CD14-positive monocyte (primary cell): ENCODE results near the gene TMPRSS12. TPM values are rescaled to one million over a fixed set of nuclear protein-coding genes. Genes with fewer than 3 reads are reported as not detected.
"Not testable (repeated sequence)": the region's sequence is repeated elsewhere in the genome, so short reads cannot be mapped to it uniquely, and the experiment has no call there.

ENCODE experiments used
- DNase-seq, 3 donors: peaks; one replicate each; pipeline ENCODE4 v3.0.0-alpha.2; 2011 to 2022
- H2AFZ ChIP-seq: 2 replicates; pipeline ENCODE4 v1.6.0; 2012; ENCODE audit warnings: mild to moderate bottlenecking, low read depth, low read length, inconsistent platforms; ENCODE audit not compliant: insufficient read depth, poor library complexity, severe bottlenecking
- H3K27ac ChIP-seq, 2 donors: 1 replicate in 1 of 2; 2 replicates in 1 of 2; pipeline ENCODE4 v1.5.1; 2012 to 2013; ENCODE audit warnings: low read length in 2 of 2, control low read depth in 1 of 2, inconsistent platforms in 1 of 2, low read depth in 1 of 2, mild to moderate bottlenecking in 1 of 2
- H3K27me3 ChIP-seq, 2 donors: one replicate each; pipeline versions ENCODE4 v1.6.0 to v1.6.1; 2011 to 2013; ENCODE audit warnings: low read length in 2 of 2; ENCODE audit not compliant: control insufficient read depth in 2 of 2, insufficient read depth in 2 of 2
- H3K36me3 ChIP-seq, 2 donors: replicated peaks in 1 of 2; 1 replicate in 1 of 2; 2 replicates in 1 of 2; pipeline versions ENCODE4 v1.5.1 to v1.6.1; 2012 to 2013; ENCODE audit warnings: low read length in 2 of 2, control low read depth in 1 of 2, inconsistent platforms in 1 of 2, mild to moderate bottlenecking in 1 of 2; ENCODE audit not compliant: insufficient read depth in 2 of 2, control insufficient read depth in 1 of 2
- H3K4me1 ChIP-seq, 2 donors: 1 replicate in 1 of 2; 2 replicates in 1 of 2; pipeline versions ENCODE4 v1.5.1 to v1.6.1; 2012 to 2013; ENCODE audit warnings: low read length in 2 of 2, control low read depth in 1 of 2, inconsistent platforms in 1 of 2, mild to moderate bottlenecking in 1 of 2, moderate library complexity in 1 of 2; ENCODE audit not compliant: insufficient read depth in 2 of 2, control insufficient read depth in 1 of 2
- H3K4me2 ChIP-seq: replicated peaks from 2 replicates; pipeline ENCODE3; 2012; ENCODE audit warnings: low read length, moderate library complexity, mild to moderate bottlenecking; ENCODE audit not compliant: poor library complexity, severe bottlenecking; ENCODE audit errors: extremely low read depth
- H3K4me3 ChIP-seq, 3 experiments: fragments of 200-600 bp in 1 of 3; sonication (generic) in 1 of 3; replicated peaks in 1 of 3; 1 replicate in 2 of 3; 2 replicates in 1 of 3; pipeline ENCODE4 v1.5.1; 2011 to 2013; ENCODE audit warnings: low read length in 3 of 3, mild to moderate bottlenecking in 3 of 3, control low read depth in 2 of 3, low read depth in 2 of 3, inconsistent platforms in 1 of 3, moderate library complexity in 1 of 3
- H3K79me2 ChIP-seq: 2 replicates; pipeline ENCODE4 v1.6.0; 2012; ENCODE audit warnings: mild to moderate bottlenecking, control low read depth, inconsistent platforms, low read length, moderate library complexity; ENCODE audit not compliant: insufficient read depth
- H3K9ac ChIP-seq: 2 replicates; pipeline ENCODE4 v1.6.0; 2017; ENCODE audit warnings: low read length, mild to moderate bottlenecking; ENCODE audit not compliant: insufficient read depth, poor library complexity, severe bottlenecking
- H3K9me3 ChIP-seq, 2 donors: replicated peaks in 1 of 2; 1 replicate in 1 of 2; 2 replicates in 1 of 2; pipeline versions ENCODE4 v1.5.1 to v1.6.1; 2012 to 2013; ENCODE audit warnings: low read length in 2 of 2, control low read depth in 1 of 2; ENCODE audit not compliant: control insufficient read depth in 1 of 2, insufficient read depth in 1 of 2
- H4K20me1 ChIP-seq: 2 replicates; pipeline ENCODE4 v1.6.0; 2012; ENCODE audit warnings: mild to moderate bottlenecking, low read length, control low read depth, moderate library complexity; ENCODE audit not compliant: insufficient read depth
- H3K27ac Mint-ChIP-seq, 7 donors: one replicate each; pipeline ENCODE4 v1.8.0; 2020; ENCODE audit warnings: mild to moderate bottlenecking in 7 of 7, mixed read lengths in 7 of 7, moderate library complexity in 6 of 7, inconsistent platforms in 2 of 7
- H3K27me3 Mint-ChIP-seq, 3 donors: one replicate each; pipeline ENCODE4 v1.8.0; 2021 to 2022; ENCODE audit warnings: low read depth in 3 of 3, mild to moderate bottlenecking in 3 of 3, mixed read lengths in 3 of 3, moderate library complexity in 3 of 3, inconsistent platforms in 1 of 3
- H3K36me3 Mint-ChIP-seq, 2 donors: one replicate each; pipeline ENCODE4 v1.8.0; 2020; ENCODE audit warnings: mixed read lengths in 2 of 2, inconsistent platforms in 1 of 2, mild to moderate bottlenecking in 1 of 2
- H3K4me1 Mint-ChIP-seq: one replicate; pipeline ENCODE4 v1.8.0; 2020; ENCODE audit warnings: mild to moderate bottlenecking, mixed read lengths
- H3K4me3 Mint-ChIP-seq, 2 donors: one replicate each; pipeline ENCODE4 v1.8.0; 2020; ENCODE audit warnings: mild to moderate bottlenecking in 2 of 2, mixed read lengths in 2 of 2, moderate library complexity in 1 of 2
- H3K9me3 Mint-ChIP-seq, 7 donors: one replicate each; pipeline ENCODE4 v1.8.0; 2020 to 2022; ENCODE audit warnings: mixed read lengths in 7 of 7, mild to moderate bottlenecking in 6 of 7, moderate library complexity in 6 of 7, inconsistent platforms in 2 of 7
- WGBS: methylation state at CpG from one replicate; pipeline ENCODE4 v1.1.5; 2013; ENCODE audit warnings: missing lambda C conversion rate; ENCODE audit not compliant: insufficient coverage; 5-methylcytosine and 5-hydroxymethylcytosine counted together
- intact Hi-C, 2 donors: fragments of 100-400 bp; cut with micrococcal nuclease; formaldehyde crosslinking; loops; one replicate each; pipeline versions ENCODE4 v1.15.0 to v1.15.1; 2023
- polyA plus RNA-seq, 3 donors: library from polyadenylated mRNA; depleted of rRNA in 1 of 3; unstranded in 2 of 3; stranded (reverse) in 1 of 3; fragments of 300-500 nt in 2 of 3; fragments of >200 nt in 1 of 3; fragmentation: Illumina TruSeq in 2 of 3; gene quantifications; 1 replicate in 2 of 3; 2 replicates in 1 of 3; pipeline ENCODE4 v1.2.3, GENCODE V29; 2012 to 2021
- TF ChIP-seq, protein P1 (sequence below): fragments of 200-600 bp; IDR thresholded peaks from one replicate; pipeline ENCODE4 v1.8.0; 2022; ENCODE audit warnings: antibody characterized with exemption, mild to moderate bottlenecking

The TMPRSS12 gene
- polyA plus RNA-seq, 3 donors = not detected

DNA sequence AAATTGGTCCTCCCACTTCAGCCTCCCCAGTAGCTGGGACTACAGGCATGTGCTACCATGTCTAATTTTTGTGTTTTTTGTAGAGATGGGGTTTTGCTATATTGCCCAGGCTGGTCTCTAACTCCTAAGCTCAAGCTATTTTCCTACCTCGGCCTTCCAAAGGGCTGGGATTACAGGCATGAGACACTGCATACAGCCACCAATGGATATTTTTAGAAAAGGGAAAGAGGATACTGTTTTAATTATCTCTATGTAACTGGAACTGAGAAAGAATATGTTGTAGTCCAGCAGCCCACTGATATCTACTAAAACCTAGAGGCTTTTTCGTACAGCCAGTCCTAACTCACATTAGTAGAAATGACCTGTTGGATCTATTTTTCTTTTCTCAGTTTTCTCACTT, 6.2 kb downstream of the TMPRSS12 start:
- no CpG with 5 or more reads among the region's 2 CpGs for WGBS
- no peak overlapping the region for H3K9ac ChIP-seq
- H3K9me3 ChIP-seq = peaks cover 0 to 5% of the 10 kb centered on the region in 2 donors
- no peak overlapping the region for H3K27ac ChIP-seq
- H3K27me3 Mint-ChIP-seq = peaks cover 0 to 5% (median 2%) of the 10 kb centered on the region in 3 donors
- H2AFZ ChIP-seq = no peak overlapping the region
- H3K4me1 Mint-ChIP-seq = no peaks in the 10 kb centered on the region
- H3K4me1 ChIP-seq = no peaks in the 10 kb centered on the region
- intact Hi-C loops = no loop called here
- peaks cover 0 to 11% (median 4%) of the 10 kb centered on the region in 7 donors for H3K9me3 Mint-ChIP-seq
- H3K27ac Mint-ChIP-seq = no peak overlapping the region
- H3K36me3 ChIP-seq = no peaks in the 10 kb centered on the region
- no peaks in the 10 kb centered on the region for H3K27me3 ChIP-seq
- TF ChIP-seq, protein P1, sequence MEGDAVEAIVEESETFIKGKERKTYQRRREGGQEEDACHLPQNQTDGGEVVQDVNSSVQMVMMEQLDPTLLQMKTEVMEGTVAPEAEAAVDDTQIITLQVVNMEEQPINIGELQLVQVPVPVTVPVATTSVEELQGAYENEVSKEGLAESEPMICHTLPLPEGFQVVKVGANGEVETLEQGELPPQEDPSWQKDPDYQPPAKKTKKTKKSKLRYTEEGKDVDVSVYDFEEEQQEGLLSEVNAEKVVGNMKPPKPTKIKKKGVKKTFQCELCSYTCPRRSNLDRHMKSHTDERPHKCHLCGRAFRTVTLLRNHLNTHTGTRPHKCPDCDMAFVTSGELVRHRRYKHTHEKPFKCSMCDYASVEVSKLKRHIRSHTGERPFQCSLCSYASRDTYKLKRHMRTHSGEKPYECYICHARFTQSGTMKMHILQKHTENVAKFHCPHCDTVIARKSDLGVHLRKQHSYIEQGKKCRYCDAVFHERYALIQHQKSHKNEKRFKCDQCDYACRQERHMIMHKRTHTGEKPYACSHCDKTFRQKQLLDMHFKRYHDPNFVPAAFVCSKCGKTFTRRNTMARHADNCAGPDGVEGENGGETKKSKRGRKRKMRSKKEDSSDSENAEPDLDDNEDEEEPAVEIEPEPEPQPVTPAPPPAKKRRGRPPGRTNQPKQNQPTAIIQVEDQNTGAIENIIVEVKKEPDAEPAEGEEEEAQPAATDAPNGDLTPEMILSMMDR = no peak
- no peak for DNase-seq
- no peaks in the 10 kb centered on the region for H4K20me1 ChIP-seq
- no peaks in the 10 kb centered on the region for H3K36me3 Mint-ChIP-seq
- H3K4me3 ChIP-seq = no peak overlapping the region
- H3K4me2 ChIP-seq = no peak overlapping the region
- H3K4me3 Mint-ChIP-seq = no peak overlapping the region
- H3K79me2 ChIP-seq = no peaks in the 10 kb centered on the region

- H3K4me2 ChIP-seq, H3K4me1 Mint-ChIP-seq, H2AFZ ChIP-seq, H3K27ac Mint-ChIP-seq, H3K36me3 ChIP-seq, H3K4me3 Mint-ChIP-seq, H4K20me1 ChIP-seq, H3K36me3 Mint-ChIP-seq, H3K9ac ChIP-seq, intact Hi-C loops, H3K4me3 ChIP-seq, H3K27me3 ChIP-seq, H3K4me1 ChIP-seq, H3K27me3 Mint-ChIP-seq, DNase-seq, H3K9me3 ChIP-seq, H3K79me2 ChIP-seq, H3K27ac ChIP-seq: not testable (repeated sequence)
- WGBS = 100% methylated on average over 1 of the region's 1 CpG
- H3K9me3 Mint-ChIP-seq = peaks cover 0 to 21% (median 12%) of the 10 kb centered on the region in 7 donors
Observed at GRCh38 chr12:50855218-50855617, 12.5 kb downstream of the TMPRSS12 start.

DNA sequence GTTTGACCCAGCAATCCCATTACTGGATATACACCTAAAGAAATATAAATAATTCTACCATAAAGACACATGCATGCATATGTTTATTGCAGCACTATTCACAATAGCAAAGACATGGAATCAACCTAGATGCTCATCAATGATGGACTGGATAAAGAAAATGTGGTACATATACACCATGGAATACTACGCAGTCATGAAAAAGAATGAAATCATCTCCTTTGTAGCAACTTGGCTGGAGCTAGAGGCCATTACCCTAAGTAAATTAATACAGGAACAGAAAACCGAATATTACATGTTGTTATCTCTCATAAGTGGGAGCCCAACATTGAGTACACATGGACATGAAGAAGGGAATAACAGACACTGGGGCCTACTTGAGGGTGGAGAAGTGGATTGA, 13.0 kb downstream of the TMPRSS12 start:
- H3K27me3 ChIP-seq, H3K36me3 Mint-ChIP-seq, H3K27ac ChIP-seq, H3K4me2 ChIP-seq, H3K79me2 ChIP-seq, H3K9me3 ChIP-seq, H4K20me1 ChIP-seq, DNase-seq, H3K4me3 Mint-ChIP-seq, H3K27me3 Mint-ChIP-seq, H3K4me3 ChIP-seq, H3K36me3 ChIP-seq, H3K4me1 ChIP-seq, H3K9ac ChIP-seq, H3K4me1 Mint-ChIP-seq, H3K27ac Mint-ChIP-seq, H2AFZ ChIP-seq, intact Hi-C loops: not testable (repeated sequence)
- H3K9me3 Mint-ChIP-seq = peaks cover 0 to 21% (median 10%) of the 10 kb centered on the region in 7 donors
- no CpG with 5 or more reads among the region's 2 CpGs for WGBS
